GM21423 (cell line): ENCODE data around the gene RNASE8.
A peak's percentile ranks its signal among the peaks of the same experiment; 100 is the strongest.

Experiments
- ATAC-seq: cut with Tn5 transposase; IDR thresholded peaks from one replicate; pipeline ENCODE4 v1.9.1; 2021; ENCODE audit warnings: mild to moderate bottlenecking, moderate library complexity; ENCODE audit not compliant: unreplicated experiment

Gene RNASE8

DNA sequence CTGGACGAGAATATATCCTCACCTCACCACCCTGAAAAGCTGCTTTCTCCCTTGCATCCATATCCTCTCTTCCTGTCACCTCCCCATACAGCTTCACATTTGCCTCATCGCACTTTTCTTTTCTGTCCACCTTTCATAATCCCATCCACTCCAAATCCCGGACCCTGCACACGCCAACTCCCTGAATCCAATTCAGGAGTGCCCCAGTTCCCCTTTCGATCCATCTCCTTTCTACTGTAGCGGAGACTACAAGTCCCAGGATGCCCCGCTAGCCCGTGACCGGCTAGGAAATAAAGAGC lies 45.7 kb downstream of the RNASE8 start:
- no peak for ATAC-seq

DNA sequence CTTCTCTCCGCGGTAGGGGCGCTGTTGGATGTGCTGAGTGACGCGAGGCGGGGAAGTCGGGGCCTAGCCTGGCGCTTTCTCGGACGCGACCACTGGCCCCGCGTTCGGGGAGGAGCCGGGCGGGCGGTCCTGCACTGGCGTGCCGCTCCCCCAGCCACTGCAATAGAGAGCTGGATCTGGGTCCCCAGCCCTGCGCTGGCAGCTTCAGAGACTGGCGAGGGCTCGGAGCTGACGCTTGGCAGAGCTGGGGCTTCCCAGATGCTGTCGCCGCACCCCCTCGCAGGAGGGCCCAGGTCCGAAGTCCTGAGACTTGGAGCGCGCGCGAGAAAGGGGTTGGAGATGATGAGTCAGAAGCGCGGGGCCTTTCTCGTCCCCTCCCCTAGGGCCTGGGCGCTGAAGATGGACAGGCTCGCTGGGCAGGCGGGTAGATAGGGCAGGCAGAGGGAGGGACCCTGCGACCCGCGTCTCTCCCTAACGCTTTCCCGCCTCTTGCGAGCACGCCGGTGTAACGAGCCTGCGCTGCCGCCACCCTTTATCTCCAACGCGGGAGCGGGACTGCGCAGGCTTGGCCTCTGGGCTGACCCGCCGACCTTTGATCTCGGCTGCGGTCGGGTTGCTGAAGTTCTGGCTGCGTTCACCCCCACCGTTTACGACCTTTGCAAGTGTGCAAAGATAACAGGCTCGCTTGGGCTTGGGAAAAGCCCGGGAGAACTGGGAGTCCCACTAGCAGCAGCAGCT lies 46.3 kb downstream of the RNASE8 start:
- peak; percentile 89 for ATAC-seq

DNA sequence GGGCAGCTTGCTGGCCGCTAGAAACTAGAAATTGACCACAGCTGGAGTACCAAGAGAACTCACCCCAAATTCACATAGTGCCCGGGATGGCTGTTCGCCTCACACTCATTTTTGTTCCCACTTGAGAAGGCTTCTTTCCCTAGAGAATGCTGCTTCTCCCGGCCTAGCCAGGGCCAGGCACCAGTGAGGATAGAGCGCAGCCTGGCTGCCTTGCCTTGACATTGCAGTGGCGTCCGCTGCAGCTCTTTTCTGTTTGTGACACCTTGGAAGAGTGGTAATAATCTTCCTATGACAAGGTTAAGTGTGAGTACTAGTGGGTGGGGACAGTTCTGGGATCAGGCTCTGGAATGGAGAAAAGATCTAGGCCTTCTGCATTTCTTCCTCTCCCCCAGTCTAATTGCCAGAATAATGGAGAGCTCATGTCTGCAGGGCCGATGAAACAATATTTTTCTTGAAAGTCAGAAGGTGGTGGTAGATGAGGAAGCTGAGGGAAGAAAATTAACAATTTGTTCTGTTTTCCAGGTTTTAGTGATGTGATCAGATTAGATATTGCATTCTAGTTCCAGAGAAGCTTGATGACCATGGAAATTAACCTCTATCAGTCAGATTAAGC lies 46.9 kb downstream of the RNASE8 start:
- ATAC-seq: peak; percentile 37

DNA sequence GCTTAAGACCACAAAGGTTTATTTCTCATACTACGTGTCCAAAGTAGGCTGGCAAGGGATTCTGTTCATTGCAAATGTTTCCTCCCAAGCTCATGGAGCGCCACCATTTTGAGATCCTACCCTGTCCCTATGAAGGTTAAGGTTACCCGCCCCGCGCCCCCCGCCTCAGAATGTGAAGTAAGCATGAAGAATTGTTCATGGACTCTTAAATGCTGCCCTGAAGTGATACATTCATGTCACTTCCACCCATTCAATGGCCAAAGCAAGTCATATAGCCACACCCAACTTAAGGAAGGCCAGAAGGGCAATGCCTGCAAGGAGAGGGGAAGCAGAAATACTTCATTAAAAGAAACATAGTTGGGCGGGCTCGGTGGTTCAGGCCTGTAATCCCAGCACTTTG lies 47.5 kb downstream of the RNASE8 start:
- ATAC-seq: no peak

- no peak for ATAC-seq
These were observed 48.5 kb downstream of the RNASE8 start for GRCh38 chr14:21106176-21106497.

DNA sequence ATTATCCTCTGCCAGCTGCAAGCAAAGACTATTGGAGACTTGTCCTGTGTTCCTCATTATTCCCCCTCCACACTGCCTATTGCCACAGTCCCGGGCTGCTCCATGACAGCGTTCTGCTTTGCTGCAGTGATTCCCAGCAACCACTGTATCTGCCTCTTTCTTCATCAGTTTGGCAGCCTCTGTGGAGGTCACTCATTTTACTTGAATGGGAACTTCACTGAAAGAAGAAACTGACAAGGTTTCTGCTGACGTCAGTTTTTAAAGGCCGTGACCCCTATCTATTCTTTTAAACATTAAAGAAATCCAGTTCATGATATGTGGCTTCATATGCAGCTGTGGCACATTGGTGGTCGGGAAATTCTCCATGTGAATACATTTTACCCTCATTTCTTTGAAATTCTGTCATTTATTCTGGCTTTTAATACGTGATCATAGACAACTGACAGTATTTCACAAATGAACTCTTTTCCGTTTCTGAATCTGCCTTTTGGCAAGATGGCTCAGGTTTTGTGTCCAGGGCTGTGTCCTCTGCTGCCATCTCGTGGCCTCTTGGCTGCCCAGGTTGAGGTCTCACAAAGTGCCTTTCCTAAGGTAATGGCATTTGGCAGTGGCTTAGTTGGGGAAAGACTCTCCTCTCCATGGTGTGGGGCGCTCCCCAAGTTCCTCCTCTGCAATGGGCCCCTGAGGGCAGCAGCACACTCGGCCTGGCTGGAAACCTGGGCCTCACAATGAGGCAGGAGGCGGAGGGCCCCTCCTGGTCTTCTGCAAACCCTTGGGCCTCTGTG lies 49.1 kb downstream of the RNASE8 start:
- ATAC-seq: no peak

DNA sequence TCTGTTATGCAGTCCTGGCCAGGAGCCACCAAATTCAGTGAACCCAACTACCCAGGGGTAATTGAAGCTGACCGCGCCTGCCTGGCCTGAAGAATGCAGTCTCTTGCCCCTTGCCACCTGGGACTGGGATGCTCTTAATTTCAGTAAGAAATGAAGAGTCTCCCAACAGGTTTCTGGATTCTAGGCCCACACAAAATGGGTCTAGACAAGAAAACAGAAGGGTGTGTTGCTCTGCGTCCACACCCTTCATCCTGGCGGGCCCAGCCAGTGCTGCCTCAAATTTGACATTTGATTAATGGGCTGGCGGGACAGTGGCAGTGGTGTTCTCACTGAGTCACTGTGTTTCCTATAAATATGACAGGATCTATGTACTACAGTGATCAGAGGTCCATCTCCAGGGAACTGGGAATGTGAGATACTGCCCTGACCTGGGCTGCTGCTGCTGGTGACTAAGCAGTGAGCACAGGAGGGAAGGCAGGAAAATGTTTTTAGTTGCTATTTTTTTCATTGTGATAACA lies 49.7 kb downstream of the RNASE8 start:
- no peak for ATAC-seq
